HG03460 (cell line): Measurements from ENCODE around the gene GAGE2A.
"Not testable (repeated sequence)": the region's sequence is repeated elsewhere in the genome, so short reads cannot be mapped to it uniquely, and the experiment has no call there.

ENCODE experiments used
- ATAC-seq: cut with Tn5 transposase; IDR thresholded peaks from one replicate; pipeline ENCODE4 v1.9.1; 2021; ENCODE audit not compliant: unreplicated experiment

The GAGE2A gene, protein sequence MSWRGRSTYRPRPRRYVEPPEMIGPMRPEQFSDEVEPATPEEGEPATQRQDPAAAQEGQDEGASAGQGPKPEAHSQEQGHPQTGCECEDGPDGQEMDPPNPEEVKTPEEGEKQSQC

DNA sequence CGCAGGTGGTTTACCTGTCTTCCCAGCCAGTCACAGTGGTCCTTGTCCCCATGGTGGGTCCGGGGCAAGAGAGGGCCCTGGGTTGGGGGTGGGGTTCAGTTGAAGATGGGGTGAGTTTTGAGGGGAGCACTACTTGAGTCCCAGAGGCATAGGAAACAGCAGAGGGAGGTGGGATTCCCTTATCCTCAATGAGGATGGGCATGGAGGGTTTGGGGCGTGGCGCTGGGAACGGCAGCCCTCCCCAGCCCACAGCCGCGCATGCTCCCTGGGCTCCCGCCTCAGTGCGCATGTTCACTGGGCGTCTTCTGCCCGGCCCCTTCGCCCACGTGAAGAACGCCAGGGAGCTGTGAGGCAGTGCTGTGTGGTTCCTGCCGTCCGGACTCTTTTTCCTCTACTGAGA lies at the start of gene GAGE2A:
GAGE2A (plus strand) TSS at position 301 of the 400 bp plus-strand sequence. CDS start 1,155 bp downstream, outside the sequence.
- ATAC-seq: not testable (repeated sequence)

DNA sequence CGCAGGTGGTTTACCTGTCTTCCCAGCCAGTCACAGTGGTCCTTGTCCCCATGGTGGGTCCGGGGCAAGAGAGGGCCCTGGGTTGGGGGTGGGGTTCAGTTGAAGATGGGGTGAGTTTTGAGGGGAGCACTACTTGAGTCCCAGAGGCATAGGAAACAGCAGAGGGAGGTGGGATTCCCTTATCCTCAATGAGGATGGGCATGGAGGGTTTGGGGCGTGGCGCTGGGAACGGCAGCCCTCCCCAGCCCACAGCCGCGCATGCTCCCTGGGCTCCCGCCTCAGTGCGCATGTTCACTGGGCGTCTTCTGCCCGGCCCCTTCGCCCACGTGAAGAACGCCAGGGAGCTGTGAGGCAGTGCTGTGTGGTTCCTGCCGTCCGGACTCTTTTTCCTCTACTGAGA lies 47.9 kb upstream of the GAGE2A start, which contains the start of gene GAGE12D:
GAGE12D (plus strand) TSS at position 301 of the 400 bp plus-strand sequence. CDS start 1,155 bp downstream, outside the sequence.
- ATAC-seq: not testable (repeated sequence)

DNA sequence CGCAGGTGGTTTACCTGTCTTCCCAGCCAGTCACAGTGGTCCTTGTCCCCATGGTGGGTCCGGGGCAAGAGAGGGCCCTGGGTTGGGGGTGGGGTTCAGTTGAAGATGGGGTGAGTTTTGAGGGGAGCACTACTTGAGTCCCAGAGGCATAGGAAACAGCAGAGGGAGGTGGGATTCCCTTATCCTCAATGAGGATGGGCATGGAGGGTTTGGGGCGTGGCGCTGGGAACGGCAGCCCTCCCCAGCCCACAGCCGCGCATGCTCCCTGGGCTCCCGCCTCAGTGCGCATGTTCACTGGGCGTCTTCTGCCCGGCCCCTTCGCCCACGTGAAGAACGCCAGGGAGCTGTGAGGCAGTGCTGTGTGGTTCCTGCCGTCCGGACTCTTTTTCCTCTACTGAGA lies 38.3 kb upstream of the GAGE2A start, which contains the start of gene GAGE12E:
GAGE12E (plus strand) TSS at position 301 of the 400 bp plus-strand sequence. CDS start 1,155 bp downstream, outside the sequence.
- not testable (repeated sequence) for ATAC-seq

DNA sequence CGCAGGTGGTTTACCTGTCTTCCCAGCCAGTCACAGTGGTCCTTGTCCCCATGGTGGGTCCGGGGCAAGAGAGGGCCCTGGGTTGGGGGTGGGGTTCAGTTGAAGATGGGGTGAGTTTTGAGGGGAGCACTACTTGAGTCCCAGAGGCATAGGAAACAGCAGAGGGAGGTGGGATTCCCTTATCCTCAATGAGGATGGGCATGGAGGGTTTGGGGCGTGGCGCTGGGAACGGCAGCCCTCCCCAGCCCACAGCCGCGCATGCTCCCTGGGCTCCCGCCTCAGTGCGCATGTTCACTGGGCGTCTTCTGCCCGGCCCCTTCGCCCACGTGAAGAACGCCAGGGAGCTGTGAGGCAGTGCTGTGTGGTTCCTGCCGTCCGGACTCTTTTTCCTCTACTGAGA lies 28.8 kb upstream of the GAGE2A start, which contains the start of gene GAGE12F:
GAGE12F (plus strand) TSS at position 301 of the 400 bp plus-strand sequence. CDS start 1,155 bp downstream, outside the sequence.
- not testable (repeated sequence) for ATAC-seq

DNA sequence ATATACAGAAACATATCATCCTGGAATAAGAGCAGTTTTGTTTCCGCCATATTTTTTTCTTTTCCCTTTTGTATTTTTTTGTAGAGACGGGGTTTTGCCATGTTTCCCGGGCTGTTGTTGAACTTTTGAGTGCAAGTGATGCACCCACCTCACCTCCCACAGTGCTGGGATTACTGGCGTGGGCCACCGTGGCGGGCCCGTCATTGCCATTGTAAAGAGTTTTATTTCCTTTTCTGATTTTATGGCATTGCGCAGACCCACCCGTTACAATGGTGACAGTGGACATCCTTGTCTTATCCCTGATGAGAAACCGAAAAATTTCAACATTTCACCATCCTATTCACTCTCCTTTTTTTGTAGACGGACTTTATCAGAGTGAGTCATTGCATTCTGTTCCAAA lies 20.6 kb upstream of the GAGE2A start:
- ATAC-seq: not testable (repeated sequence)

DNA sequence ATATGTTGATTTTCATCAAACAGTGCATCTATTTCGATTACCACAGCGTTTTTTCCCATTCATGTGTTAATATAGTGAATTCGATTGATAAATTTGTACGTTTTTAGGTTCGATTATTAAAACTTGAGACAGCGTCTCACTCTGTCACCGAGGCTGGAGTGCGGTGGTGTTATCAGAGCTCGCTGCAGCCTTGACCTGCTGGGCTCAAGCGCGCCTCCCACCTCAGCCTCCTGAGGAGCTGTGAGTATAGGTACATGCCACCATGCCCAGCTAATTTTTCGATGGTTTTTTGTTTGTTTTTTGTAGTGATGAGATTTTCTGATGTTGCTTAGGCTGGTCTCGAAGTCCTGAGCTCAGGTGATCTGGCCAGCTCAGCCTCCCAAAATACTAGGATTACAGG lies 20.1 kb upstream of the GAGE2A start:
- ATAC-seq: not testable (repeated sequence)

DNA sequence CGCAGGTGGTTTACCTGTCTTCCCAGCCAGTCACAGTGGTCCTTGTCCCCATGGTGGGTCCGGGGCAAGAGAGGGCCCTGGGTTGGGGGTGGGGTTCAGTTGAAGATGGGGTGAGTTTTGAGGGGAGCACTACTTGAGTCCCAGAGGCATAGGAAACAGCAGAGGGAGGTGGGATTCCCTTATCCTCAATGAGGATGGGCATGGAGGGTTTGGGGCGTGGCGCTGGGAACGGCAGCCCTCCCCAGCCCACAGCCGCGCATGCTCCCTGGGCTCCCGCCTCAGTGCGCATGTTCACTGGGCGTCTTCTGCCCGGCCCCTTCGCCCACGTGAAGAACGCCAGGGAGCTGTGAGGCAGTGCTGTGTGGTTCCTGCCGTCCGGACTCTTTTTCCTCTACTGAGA lies 19.2 kb upstream of the GAGE2A start, which contains the start of gene GAGE12G:
GAGE12G (plus strand) TSS at position 301 of the 400 bp plus-strand sequence. CDS start 1,155 bp downstream, outside the sequence.
- not testable (repeated sequence) for ATAC-seq

DNA sequence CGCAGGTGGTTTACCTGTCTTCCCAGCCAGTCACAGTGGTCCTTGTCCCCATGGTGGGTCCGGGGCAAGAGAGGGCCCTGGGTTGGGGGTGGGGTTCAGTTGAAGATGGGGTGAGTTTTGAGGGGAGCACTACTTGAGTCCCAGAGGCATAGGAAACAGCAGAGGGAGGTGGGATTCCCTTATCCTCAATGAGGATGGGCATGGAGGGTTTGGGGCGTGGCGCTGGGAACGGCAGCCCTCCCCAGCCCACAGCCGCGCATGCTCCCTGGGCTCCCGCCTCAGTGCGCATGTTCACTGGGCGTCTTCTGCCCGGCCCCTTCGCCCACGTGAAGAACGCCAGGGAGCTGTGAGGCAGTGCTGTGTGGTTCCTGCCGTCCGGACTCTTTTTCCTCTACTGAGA lies 9.6 kb upstream of the GAGE2A start, which contains the start of gene GAGE12H:
GAGE12H (plus strand) TSS at position 301 of the 400 bp plus-strand sequence. CDS start 1,155 bp downstream, outside the sequence.
- not testable (repeated sequence) for ATAC-seq

DNA sequence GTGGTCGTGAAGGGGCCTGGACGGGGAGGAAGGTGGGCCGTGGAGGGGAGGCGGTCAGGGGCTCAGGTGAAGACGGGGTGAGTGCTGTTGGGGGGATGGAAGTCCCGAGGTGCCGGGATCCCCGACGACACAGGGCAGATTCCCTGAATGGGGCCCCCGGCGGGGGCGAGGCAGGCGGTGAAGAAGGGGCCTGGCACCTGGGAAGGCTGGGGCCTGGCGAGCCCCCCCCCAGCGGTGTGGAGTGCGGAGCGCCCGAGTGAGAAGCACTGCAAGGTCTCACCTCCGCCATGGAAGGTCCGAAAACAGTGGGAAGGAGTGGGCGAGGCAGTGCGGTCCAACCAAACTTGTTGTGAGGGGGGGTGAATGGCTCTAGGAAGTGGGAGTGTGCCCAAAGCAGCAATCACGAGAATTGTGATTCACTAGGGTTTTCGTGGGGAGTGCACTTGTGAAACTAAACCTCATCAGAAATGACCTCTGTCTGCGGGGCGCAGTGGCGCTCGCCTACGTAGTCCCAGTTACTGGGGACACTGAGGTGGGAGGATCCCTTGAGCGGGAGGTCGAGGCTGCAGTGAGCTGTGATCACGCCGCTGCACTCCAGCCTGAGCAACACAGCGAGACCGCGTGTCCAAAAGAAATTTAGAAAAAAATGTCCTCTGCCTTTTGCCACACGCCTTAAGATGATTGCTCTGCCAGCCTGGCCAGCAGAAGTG lies 628 bp downstream of the GAGE2A start:
- not testable (repeated sequence) for ATAC-seq

DNA sequence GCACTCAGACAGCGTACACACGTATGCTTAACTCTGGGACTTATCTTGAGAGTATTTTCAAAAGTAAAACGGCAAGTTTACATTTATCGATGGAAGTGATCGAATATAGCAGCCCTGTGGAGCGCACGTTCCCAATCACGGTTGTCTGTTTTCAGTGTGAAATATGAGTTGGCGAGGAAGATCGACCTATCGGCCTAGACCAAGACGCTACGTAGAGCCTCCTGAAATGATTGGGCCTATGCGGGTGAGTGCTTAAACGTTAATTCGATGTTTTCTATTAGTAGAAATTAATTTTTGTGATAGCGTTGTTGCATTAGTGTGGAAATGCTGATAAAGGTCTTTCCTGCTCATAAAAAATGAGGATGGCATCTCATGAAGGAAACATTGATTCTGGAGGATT lies 1.2 kb downstream of the GAGE2A start:
- ATAC-seq: not testable (repeated sequence)

DNA sequence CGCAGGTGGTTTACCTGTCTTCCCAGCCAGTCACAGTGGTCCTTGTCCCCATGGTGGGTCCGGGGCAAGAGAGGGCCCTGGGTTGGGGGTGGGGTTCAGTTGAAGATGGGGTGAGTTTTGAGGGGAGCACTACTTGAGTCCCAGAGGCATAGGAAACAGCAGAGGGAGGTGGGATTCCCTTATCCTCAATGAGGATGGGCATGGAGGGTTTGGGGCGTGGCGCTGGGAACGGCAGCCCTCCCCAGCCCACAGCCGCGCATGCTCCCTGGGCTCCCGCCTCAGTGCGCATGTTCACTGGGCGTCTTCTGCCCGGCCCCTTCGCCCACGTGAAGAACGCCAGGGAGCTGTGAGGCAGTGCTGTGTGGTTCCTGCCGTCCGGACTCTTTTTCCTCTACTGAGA lies 9.4 kb downstream of the GAGE2A start, which contains the start of gene GAGE1:
GAGE1 (plus strand) TSS at position 301 of the 400 bp plus-strand sequence. CDS start 1,155 bp downstream, outside the sequence.
- not testable (repeated sequence) for ATAC-seq

DNA sequence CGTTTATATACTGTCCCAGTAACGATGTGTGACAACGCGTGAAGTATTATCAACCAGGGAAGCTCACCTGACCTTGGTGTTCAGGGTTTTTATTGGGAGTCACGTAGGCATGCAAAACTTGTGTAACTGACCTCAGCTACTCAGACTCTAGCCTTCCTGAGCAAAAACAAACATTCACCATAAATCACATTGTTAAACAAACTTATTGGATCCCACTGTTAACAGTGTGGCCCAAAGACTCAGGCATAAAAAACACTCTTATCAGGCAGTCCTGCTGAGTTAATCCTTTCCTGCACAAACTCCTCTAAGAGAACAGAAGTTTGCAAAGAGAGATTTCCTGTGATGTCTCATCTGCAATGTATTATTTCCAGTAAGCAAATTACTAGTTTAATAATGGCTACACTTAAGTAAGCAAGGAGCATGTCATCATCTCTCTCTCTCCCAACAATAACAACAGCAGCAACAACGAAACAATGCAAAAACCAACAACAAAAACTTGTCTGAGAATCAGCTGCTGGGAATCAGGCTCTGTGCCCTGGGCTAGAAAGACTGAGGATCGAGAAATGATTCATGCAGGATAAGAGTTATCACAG lies 21.5 kb downstream of the GAGE2A start:
- no peak for ATAC-seq

DNA sequence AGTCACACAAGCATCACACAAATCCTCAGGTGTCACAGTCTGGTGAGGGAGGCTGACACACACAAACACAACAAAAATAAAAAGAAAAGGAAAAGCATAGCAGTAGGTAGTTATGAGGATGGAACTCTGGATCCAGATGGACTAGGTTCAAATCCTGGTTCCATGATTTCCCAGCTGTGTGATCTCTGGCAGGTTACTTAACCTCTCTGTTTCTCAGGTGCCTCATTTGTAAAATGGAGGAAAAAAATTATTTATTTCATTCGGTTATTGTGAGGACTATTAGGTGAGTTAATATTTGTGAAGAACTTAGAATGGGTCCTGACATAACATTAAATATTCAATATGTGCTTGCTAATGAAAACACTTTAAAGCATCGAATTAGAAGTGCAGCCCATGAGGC lies 29.3 kb downstream of the GAGE2A start:
- ATAC-seq: no peak

DNA sequence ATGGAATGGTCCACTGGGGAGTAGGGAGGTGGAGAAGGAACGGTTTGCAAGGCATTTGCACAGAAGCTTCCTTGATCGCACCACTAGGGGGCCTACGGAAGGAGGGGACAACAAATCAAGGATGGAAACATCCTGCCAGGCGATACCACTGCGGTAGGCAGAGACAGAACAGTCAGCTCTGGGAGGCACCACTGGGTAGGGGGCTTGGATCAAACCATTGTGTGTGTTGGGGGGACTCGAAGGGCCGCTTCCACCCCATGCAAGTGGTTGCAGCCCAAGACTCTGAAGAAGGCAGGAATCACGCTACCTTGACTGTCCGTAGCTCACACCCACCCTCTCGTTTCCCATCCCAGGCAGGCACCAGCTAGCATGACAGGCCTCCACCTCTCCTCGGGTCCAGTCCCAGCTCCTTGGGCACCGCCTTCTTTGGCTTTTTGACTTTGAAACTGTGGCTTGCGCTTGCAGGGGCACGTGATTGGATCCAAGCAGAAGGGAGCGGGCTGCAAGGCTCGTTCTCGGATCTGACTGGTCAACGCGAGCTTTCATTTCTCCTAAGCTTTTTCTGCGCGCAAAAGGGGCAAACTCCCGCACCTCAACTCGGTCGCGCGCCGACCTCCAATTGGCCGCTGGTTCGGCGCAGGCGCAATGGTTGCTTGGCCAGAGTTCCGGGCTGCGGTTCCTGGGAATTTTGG lies 37.9 kb downstream of the GAGE2A start:
- ATAC-seq: no peak

DNA sequence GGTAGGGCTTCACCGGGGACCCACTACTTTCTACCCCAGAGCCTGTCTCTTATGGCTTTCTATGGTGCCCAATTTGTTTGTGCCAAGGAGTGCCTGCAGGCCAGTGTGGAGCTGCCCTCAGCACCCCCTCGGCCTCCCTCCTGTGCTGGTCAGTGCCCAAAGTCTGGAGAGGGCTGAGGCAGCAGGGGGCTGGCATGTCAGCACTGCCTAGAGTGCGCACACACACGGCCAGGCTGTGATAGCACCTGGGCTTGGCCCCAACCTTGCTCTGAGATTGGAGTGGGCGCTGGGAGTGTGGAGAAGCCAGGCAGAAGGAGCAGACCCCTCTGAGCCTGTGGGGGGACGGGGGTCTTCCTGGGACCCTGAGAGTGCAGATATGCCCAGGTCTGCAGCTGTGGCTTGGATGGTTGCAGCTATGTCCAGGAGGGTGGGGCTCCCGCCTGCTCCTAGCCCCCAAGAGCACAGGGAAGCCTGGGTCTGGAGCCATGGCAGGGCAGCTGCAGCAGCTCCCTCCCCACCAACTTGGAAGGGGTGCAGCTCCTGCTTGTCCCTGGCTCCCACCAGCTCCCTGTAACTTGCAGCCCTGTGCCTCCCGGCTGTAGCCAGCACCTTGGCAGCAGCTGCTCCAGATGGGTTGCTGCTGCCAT lies 55.8 kb downstream of the GAGE2A start:
- no peak for ATAC-seq
